ENCODE results near the gene CPNE1.

Gene CPNE1

GRCh38 chr20:35663516-35664465 lies 909 bp downstream of the CPNE1 start:
- Histone ChIP-seq H3K9me3 (ENCODE audit: insufficient read depth, low read depth, low read length) (no peaks in the 10 kb centered on the region), H3K4me3 (ENCODE audit: low read length) (peak overlapping the region; percentile 83), H3K27me3 (ENCODE audit: insufficient read depth, low read length) (no peaks in the 10 kb centered on the region), H3K4me1 (ENCODE audit: insufficient read depth, low read length) (peaks cover 30% of the 10 kb centered on the region), H3K36me3 (ENCODE audit: insufficient read depth, low read length) (peaks cover 6% of the 10 kb centered on the region), H3K27ac (ENCODE audit: low read depth, low read length) (peak overlapping the region; percentile 97), H3K9ac (ENCODE audit: low read depth, low read length) (peak overlapping the region; percentile 99)
- under 1% methylated on average over 28 of the region's 28 CpGs for WGBS

GRCh38 chr20:35662551-35662950 lies 2.1 kb downstream of the CPNE1 start:
- H3K36me3 ChIP-seq (ENCODE audit: insufficient read depth, low read length) = peaks cover under 1% of the 10 kb centered on the region; the same call in 1 of the 2 replicates
- H3K9me3 ChIP-seq (ENCODE audit: insufficient read depth, low read depth, low read length) = no peaks in the 10 kb centered on the region
- no peak overlapping the region for H3K27ac ChIP-seq (ENCODE audit: low read depth, low read length)
- peak overlapping the region; percentile 83 for H3K4me3 ChIP-seq (ENCODE audit: low read length)
- peaks cover 30% of the 10 kb centered on the region for H3K4me1 ChIP-seq (ENCODE audit: insufficient read depth, low read length)
- H3K9ac ChIP-seq (ENCODE audit: low read depth, low read length) = peak overlapping the region; percentile 99; the same call in 1 of the 2 replicates
- no peaks in the 10 kb centered on the region for H3K27me3 ChIP-seq (ENCODE audit: insufficient read depth, low read length)
- 26% methylated on average over 2 of the region's 2 CpGs for WGBS

GRCh38 chr20:35661908-35662307 lies 2.8 kb downstream of the CPNE1 start:
- Histone ChIP-seq H3K4me3 (ENCODE audit: low read length) (peak overlapping the region; percentile 83), H3K27ac (ENCODE audit: low read depth, low read length) (no peak overlapping the region), H3K9ac (ENCODE audit: low read depth, low read length) (peak overlapping the region; percentile 28; the same call in 1 of the 2 replicates), H3K4me1 (ENCODE audit: insufficient read depth, low read length) (peaks cover 30% of the 10 kb centered on the region), H3K9me3 (ENCODE audit: insufficient read depth, low read depth, low read length) (no peaks in the 10 kb centered on the region), H3K36me3 (ENCODE audit: insufficient read depth, low read length) (peaks cover 5% of the 10 kb centered on the region; the same call in 1 of the 2 replicates), H3K27me3 (ENCODE audit: insufficient read depth, low read length) (no peaks in the 10 kb centered on the region)
- 61% methylated on average over 2 of the region's 3 CpGs for WGBS

GRCh38 chr20:35661053-35661452 lies 3.6 kb downstream of the CPNE1 start:
- 81% methylated on average over 2 of the region's 2 CpGs for WGBS
- Histone ChIP-seq H3K4me3 (ENCODE audit: low read length) (peak overlapping the region; percentile 83; the same call in 1 of the 2 replicates), H3K9me3 (ENCODE audit: insufficient read depth, low read depth, low read length) (no peaks in the 10 kb centered on the region), H3K36me3 (ENCODE audit: insufficient read depth, low read length) (peaks cover 13% of the 10 kb centered on the region; the same call in 1 of the 2 replicates), H3K4me1 (ENCODE audit: insufficient read depth, low read length) (peaks cover 30% of the 10 kb centered on the region), H3K9ac (ENCODE audit: low read depth, low read length) (no peak overlapping the region), H3K27me3 (ENCODE audit: insufficient read depth, low read length) (no peaks in the 10 kb centered on the region), H3K27ac (ENCODE audit: low read depth, low read length) (no peak overlapping the region)

- no peaks in the 10 kb centered on the region for H3K27me3 ChIP-seq (ENCODE audit: insufficient read depth, low read length)
- 89% methylated on average over 10 of the region's 10 CpGs for WGBS
Observed at GRCh38 chr20:35660122-35660937, 4.4 kb downstream of the CPNE1 start.

GRCh38 chr20:35657271-35657670 lies 7.4 kb downstream of the CPNE1 start:
- Histone ChIP-seq H3K27me3 (ENCODE audit: insufficient read depth, low read length) (no peaks in the 10 kb centered on the region), H3K4me1 (ENCODE audit: insufficient read depth, low read length) (peaks cover 18% of the 10 kb centered on the region), H3K9ac (ENCODE audit: low read depth, low read length) (no peak overlapping the region), H3K9me3 (ENCODE audit: insufficient read depth, low read depth, low read length) (no peaks in the 10 kb centered on the region), H3K27ac (ENCODE audit: low read depth, low read length) (no peak overlapping the region), H3K36me3 (ENCODE audit: insufficient read depth, low read length) (peaks cover 50% of the 10 kb centered on the region), H3K4me3 (ENCODE audit: low read length) (no peak overlapping the region)
- WGBS = 100% methylated on average over 1 of the region's 1 CpG

More at GRCh38 chr20:35660122-35660937, 4.4 kb downstream of the CPNE1 start:
- Histone ChIP-seq H3K9me3 (ENCODE audit: insufficient read depth, low read depth, low read length) (no peaks in the 10 kb centered on the region), H3K4me3 (ENCODE audit: low read length) (peak overlapping the region; percentile 83; the same call in 1 of the 2 replicates), H3K9ac (ENCODE audit: low read depth, low read length) (no peak overlapping the region), H3K36me3 (ENCODE audit: insufficient read depth, low read length) (peaks cover 20% of the 10 kb centered on the region), H3K27ac (ENCODE audit: low read depth, low read length) (no peak overlapping the region), H3K4me1 (ENCODE audit: insufficient read depth, low read length) (peaks cover 30% of the 10 kb centered on the region)

GRCh38 chr20:35654415-35654814 lies 10.3 kb downstream of the CPNE1 start:
- WGBS = 95% methylated on average over 9 of the region's 9 CpGs
- Histone ChIP-seq H3K9ac (ENCODE audit: low read depth, low read length) (no peak overlapping the region), H3K27ac (ENCODE audit: low read depth, low read length) (no peak overlapping the region), H3K27me3 (ENCODE audit: insufficient read depth, low read length) (no peaks in the 10 kb centered on the region), H3K4me1 (ENCODE audit: insufficient read depth, low read length) (no peaks in the 10 kb centered on the region), H3K4me3 (ENCODE audit: low read length) (no peak overlapping the region), H3K36me3 (ENCODE audit: insufficient read depth, low read length) (peaks cover 74% of the 10 kb centered on the region), H3K9me3 (ENCODE audit: insufficient read depth, low read depth, low read length) (no peaks in the 10 kb centered on the region)

- Histone ChIP-seq H3K36me3 (ENCODE audit: insufficient read depth, low read length) (peaks cover 74% of the 10 kb centered on the region), H3K9ac (ENCODE audit: low read depth, low read length) (no peak overlapping the region), H3K4me1 (ENCODE audit: insufficient read depth, low read length) (no peaks in the 10 kb centered on the region), H3K27me3 (ENCODE audit: insufficient read depth, low read length) (no peaks in the 10 kb centered on the region), H3K4me3 (ENCODE audit: low read length) (no peak overlapping the region), H3K27ac (ENCODE audit: low read depth, low read length) (no peak overlapping the region), H3K9me3 (ENCODE audit: insufficient read depth, low read depth, low read length) (no peaks in the 10 kb centered on the region)
- WGBS = 94% methylated on average over 4 of the region's 4 CpGs
Observed at GRCh38 chr20:35653893-35654292, 10.8 kb downstream of the CPNE1 start.

- H3K4me1 ChIP-seq (ENCODE audit: insufficient read depth, low read length) = no peaks in the 10 kb centered on the region
- peaks cover 74% of the 10 kb centered on the region for H3K36me3 ChIP-seq (ENCODE audit: insufficient read depth, low read length)
- no peaks in the 10 kb centered on the region for H3K27me3 ChIP-seq (ENCODE audit: insufficient read depth, low read length)
- WGBS = 97% methylated on average over 3 of the region's 3 CpGs
- no peak overlapping the region for H3K27ac ChIP-seq (ENCODE audit: low read depth, low read length)
- no peak overlapping the region for H3K9ac ChIP-seq (ENCODE audit: low read depth, low read length)
- no peaks in the 10 kb centered on the region for H3K9me3 ChIP-seq (ENCODE audit: insufficient read depth, low read depth, low read length)
- no peak overlapping the region for H3K4me3 ChIP-seq (ENCODE audit: low read length)
Observed at GRCh38 chr20:35653430-35653734, 11.3 kb downstream of the CPNE1 start.

- 96% methylated on average over 13 of the region's 13 CpGs for WGBS
- peaks cover 74% of the 10 kb centered on the region for H3K36me3 ChIP-seq (ENCODE audit: insufficient read depth, low read length)
Observed at GRCh38 chr20:35652641-35653429, 11.9 kb downstream of the CPNE1 start.

More at GRCh38 chr20:35652641-35653429, 11.9 kb downstream of the CPNE1 start:
- no peaks in the 10 kb centered on the region for H3K27me3 ChIP-seq (ENCODE audit: insufficient read depth, low read length)
- H3K27ac ChIP-seq (ENCODE audit: low read depth, low read length) = no peak overlapping the region
- no peaks in the 10 kb centered on the region for H3K4me1 ChIP-seq (ENCODE audit: insufficient read depth, low read length)
- no peak overlapping the region for H3K9ac ChIP-seq (ENCODE audit: low read depth, low read length)
- no peaks in the 10 kb centered on the region for H3K9me3 ChIP-seq (ENCODE audit: insufficient read depth, low read depth, low read length)
- no peak overlapping the region for H3K4me3 ChIP-seq (ENCODE audit: low read length)

Measured in HUES64 (cell line).